ENCODE results near the gene CPTP.
"Not testable (repeated sequence)": the region's sequence is repeated elsewhere in the genome, so short reads cannot be mapped to it uniquely, and the experiment has no call there.

Gene CPTP

DNA sequence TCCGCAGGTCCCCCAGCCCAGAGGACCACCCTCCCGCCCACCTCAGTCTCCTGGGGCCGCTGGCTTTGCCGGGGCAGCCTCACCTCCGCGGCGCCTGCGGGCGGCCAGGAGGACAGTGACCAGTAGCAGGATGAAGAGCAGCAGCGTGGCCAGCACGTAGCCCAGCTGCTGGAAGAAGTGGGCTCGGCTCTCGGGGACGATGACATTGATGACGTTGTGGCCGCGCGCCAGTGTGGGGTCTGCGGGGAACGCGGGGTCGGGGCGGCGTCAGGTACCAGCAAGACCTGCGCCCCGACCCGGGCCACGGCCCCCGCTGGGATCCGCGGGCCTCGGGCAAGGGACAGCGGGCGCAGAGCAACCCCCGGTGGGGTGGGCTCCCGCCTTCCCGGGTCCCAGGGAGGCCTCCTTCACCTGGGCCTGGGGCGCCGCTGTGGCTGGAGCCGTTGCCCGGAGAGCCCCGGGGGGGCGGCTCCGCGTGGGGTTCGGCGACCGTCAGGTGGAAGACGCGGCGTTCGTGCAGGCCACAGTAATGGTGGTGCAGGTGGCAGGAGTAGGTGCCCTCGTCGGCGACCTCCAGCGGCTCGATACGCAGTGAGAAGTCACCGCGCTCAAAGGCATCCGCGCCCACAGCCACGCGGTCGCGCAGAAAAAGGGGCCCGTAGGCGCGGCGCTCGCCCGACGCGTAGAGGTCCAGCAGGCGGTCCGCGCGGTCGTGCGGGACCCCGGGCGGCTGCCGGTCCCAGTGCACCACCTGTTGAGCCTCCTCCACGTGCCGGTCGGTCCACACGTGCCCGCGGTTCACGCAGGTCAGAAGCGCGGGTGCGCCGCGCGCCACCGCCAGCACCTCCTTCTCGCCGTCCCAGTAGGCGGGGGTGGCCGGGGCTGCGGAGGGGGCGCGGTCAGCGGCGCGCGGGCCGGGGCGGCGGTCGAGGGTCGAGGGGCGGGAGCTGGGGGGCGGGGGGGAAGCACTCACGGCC lies 30.0 kb downstream of the CPTP start:
- peak; percentile 17 for DNase-seq

DNA sequence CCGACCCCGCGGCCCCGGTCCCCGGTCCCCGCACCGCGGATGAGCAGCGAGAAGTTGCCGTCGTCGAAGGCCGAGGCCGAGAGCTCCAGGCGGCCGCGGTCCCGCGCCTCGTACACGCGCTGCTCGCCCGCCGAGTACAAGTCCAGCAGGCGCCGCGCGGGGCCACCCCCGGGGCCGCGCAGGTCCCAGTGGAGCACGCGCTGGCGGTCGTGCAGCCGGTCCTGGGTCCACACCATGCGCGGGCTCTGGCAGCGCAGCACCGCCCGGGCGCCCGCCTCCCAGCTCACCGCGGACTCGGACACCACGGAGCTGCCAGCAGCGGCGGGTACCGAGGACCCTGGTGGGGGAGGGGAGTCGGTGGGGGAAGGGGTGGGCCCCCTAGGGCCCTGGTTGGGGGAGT lies 30.8 kb downstream of the CPTP start:
- peak; percentile 85 for DNase-seq

DNA sequence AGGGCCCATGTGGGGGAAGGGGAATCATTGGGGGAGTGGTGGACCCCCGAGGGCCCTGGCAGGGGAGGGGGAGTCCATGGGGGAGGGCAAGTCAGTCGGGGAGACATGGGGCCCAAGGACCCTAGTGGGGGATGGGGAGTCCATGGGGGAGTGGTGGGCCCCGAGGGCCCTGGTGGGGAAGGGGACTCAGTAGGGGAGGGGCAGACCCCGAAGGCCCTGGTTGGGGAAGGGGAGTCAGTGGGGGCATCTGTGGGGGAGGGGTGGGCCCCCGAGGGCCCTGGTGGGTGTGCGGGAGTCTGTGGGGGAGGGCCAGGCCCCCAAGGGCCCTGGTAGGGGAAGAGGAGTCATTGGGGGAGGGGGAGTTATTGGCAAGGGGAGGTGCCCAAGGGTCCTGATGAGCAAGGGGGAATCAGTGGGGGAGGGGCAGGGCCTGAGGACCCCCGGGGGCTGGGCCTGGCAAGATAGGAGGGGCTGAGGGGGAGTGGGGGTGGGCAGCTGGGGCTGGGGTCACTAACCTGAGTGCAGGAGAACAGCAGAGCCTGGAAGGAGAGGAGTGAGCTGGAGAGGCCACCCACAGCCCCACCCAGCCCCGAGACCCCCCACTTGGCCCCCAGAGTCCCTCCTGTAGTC lies 31.7 kb downstream of the CPTP start:
- DNase-seq, result peak; percentile 20

DNA sequence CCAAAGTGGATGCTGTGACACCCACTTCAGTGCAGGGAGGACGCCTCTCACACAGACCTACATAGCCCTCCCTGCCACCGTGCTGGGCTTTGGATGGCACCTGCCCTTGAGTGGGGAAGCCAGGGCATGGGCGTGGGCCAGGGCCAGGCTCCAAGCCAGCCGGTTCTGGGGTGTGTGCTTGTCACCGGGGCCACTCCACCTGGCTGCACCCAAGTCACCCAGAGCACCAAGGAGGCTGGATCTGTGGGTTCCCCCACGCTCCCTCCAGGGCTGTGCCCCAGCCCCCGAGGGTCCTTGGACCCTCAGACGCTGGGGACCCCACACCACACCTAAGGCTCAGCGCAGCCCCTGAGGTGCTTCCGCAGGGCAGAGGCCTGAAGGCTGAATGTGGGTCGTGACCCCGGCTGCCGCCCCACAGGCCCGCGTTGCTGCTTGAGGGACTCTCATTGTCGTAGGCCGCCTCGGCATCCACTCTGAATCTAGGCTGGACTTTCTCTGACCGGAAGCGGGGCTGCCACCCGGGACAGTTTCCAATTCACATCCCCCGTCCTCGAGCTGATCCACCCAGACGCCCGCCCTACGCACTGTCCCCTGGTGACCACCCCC lies 32.3 kb downstream of the CPTP start:
- peak; percentile 19 for DNase-seq

DNA sequence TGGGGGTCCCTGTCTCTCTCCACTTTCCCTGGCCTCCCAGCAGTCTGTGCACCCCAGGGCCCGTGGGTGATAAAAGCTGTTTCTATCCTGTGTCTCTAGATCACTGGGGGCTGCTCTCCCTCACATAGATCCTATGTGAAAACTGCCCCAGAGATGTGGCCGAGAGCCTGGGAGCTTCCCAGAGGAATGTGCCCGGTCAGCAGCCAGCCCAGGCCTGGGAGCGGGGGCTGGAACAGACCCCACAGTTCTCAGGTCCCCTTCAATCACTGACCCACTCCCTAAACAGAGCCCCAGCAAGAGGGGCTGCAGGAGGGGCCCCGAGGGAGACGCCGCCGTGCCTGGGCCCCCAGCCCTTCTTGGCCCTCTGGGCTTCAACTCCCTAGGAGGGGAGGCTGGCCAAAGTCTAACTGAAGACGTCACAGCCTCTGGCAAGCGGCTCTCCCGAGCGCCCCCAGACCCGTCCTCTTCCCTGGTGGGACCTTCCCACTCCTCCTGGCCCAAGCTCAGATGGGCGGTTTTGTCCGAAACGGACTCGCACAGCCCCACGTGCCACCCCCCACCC lies 33.4 kb downstream of the CPTP start:
- peak; percentile 20 for DNase-seq

DNA sequence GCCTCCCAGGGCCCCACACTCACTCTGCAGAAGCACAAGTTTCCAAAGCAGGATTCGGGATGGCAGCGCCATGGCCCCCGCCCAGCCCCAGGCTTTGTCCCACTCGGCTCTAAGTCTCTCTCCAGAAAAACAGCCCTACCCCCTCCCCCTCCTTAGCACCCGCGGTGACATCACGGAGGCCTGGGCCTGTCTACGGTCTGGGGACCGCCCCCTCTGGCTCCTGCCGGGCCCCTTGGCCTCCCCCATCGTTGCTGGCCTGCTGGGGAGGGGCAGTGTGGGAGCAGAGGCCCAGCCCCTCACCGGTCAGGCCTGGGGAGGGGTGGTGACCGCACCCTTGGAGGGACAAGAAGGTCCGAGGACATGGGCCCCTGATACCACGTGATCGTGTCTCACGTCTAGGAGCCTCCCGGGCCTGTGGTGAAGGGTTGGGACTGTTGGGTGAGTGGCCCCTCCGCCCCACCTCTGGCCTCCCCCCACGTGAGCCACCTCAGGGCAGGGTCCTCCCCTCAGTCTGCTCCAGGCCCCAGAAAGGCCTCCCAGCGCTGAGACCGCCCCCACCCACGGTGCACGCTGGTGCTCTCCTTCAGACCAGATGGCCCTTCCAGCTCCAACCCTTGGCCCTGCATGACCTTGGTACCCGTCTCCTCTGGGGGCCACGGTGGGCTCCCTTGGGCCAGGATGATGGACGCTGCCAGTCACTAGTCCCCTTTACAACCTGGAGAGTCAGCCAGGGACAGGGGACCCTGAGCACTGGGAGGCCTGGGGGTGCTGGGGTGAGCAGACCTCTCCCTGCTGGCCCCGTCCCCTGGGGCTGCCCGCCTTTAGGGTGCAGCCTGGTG lies 34.0 kb downstream of the CPTP start, which contains the start of gene MXRA8:
TSS of gene MXRA8 (minus strand) at position 123 of the 839 bp plus-strand sequence. CDS start at position 72, 51 bp downstream.
- no peak for DNase-seq

DNA sequence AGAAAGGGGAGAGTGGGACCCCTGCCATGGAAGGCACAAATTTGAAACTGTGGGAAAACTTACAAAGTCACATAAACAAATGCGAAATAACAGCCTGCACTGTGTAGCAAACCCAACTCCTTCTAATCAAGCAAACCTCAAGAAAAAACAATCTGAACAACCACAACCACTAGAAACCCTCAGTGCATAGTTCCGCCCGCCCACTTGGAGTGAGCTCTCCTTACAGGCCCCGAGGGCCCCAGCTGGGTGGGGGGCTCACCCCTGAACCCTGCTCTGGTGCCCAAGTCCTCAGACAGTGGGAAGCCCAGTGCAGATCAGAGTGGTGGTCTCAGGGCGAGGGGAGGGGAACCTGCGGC lies 34.7 kb downstream of the CPTP start:
- DNase-seq, result no peak

DNA sequence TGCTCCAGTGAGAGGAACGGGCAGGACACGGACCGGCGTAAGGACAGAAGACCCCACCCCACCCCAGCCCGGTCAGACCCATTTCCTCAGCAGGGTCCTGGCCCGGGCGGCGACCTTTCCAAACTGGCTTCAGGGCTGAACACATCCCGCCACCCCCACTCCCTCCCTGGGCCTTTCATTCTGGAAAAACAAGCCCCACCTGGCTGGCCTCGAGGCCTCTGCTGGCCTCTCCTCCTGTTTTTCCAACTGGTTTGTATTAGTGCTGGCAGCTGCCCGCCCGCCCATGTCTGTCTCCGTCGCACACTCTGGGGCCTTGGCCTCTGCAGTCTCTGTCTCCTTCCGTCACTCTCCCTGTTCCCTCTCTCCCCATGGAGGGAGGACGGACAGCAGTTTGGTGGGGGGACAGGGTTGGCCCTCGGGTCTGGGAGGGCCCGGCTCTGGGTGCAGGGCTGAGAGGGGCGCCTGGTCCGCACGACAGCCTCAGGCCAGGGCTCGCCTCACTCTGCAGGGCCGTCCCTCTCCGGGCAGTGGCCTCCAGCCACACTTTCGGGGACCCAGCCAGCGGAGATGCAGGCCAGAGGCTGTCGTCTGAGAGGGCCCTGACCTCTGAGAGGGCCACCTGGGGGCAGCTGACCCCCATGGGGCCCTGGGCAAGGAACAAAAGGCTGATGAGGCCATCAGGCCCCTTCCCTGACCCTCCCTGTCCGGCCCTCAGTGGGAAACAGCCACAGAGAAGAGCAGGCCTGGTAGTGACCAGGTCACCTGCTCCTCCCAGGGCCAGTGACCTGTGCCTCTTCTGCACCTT lies 35.3 kb downstream of the CPTP start:
- DNase-seq, result peak; percentile 20

DNA sequence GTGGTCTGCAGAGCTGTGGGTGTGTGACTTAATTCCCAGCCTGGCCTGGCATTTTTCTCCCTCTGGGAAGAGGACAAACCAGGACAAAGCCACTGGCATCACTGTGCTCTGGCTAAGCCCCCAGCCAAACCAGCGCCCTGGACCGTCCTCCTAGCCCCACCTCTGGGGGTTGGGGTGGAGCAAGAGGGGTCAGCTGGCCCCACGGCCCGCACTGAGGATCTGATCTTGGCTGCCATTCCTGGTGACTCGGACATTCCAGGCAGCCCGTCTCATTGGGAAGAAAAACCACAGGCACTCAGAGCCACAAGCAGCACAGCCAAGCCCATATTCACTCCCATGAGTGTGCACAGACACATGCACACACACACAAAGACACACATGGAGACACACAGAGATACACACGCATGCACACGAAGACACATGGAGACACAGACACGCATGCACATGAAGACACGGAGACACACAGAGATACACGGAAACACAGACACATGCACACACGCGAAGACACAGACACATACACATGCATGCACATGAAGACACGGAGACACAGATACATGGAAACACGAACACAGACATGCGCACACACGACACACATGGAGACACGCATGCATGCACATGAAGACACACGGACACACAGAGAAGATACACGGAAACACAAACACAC lies 36.0 kb downstream of the CPTP start:
- peak; percentile 89 for DNase-seq

DNA sequence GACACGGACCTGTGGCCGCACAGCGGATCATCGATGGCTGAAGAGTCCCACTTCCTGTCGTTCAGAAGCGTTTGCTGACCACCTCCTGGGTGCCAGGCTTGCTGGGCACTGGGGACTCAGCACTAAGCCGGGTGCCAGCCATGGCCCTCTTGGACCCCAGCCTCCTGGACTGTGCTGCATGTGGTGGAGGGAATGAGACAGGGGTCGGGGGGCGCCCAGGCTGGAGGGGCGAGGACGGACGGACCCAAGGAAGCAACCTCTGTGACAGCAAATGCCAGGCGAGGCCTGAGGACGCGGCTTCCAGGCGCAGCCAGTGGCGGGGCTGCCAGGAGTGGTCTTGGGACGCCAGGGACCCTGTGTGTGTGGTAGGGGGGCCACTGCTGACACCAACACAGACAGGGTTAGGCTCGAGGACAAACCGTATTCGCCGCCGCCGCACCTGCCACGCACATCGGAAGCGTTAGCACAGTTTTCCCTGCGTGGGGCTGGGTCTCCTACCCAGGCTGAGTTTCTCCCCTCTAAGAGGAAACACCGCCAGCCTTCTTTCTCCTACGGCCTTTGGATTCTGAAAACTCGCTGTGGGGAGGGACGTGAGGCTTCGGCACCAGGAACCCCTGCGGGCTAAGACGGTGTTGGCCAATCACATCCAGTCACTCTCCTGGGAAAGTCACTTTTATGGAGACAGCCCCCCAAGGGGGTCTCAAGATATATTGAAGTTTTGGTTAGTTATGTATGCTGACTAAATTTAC lies 36.8 kb downstream of the CPTP start:
- no peak for DNase-seq

DNA sequence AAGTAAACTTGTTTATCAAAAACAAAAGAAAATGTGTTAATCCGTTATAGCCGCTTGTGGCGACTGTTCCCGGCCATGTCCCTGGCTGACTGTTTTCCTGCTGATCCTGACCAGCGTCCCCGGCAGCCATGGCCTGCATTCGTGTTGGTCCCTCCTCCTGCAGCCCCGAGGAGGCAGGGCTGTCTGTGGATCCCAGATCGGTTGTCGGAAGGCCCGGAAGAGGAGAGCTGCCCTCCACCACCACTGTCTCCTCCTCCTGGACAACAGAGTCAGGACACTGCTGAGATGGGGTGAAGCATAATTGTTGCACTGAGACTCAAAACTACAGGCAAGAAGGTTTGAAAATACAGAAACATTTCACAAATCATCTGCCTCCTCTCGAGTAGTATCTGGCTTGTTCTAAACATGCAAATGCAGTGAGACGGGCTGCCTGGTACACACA lies 37.4 kb downstream of the CPTP start:
- no peak for DNase-seq

DNA sequence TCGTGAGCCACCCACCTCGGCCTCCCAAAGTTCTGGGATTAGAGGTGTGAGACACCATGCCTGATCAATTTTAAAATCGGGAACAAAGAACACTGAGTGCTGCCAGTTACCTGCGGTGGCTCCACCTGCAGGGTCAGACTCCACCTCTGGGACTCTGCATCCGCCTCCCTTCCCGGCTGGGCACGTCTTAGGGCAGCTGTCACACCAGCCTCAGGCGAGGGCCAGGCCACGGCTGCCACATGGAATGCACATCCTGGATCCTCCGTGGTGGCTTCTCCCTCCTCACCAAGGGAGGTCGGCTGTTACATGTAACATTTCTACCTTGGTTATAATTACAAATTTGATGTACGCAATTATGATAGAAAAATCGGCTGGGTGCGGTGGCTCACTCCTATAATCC lies 39.7 kb downstream of the CPTP start:
- no peak for DNase-seq

DNA sequence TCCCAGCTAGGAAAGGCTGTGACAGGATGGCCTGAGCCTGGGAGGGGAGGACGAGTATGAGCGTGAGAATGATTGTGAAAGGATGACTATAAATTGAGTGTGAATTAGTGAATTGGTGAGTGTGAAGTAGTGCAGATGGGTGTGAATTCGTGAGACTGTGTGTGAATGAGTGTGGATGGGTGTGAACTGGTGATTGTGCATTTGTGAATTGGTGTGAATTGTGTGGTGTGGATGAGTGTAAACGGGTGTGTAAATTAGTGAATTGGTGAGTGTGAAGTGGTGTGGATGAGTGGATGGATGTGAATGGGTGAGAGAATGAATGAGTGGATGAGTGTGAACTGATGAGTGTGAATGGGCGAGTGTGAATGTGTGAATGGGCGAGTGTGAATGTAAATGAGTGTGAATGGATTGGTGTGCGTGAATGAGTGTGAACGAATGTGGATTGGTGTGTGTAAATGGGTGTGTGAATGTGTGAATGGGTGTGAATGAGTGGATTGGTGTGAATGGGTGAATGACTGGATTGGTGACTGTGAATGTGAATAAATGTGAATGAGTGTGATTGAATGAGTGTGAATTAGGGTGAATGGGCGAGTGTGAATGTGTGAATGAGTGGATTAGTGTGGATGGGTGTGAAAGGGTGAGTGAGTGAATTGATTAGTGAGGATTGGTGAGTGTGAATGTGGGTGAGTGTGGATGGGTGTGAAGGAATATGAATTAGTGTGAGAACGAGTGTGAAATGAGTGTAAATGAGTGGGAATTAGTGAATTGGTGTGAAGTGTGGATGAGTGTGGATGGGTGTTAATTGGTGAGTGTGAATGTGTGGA lies 41.5 kb downstream of the CPTP start:
- no peak for DNase-seq

DNA sequence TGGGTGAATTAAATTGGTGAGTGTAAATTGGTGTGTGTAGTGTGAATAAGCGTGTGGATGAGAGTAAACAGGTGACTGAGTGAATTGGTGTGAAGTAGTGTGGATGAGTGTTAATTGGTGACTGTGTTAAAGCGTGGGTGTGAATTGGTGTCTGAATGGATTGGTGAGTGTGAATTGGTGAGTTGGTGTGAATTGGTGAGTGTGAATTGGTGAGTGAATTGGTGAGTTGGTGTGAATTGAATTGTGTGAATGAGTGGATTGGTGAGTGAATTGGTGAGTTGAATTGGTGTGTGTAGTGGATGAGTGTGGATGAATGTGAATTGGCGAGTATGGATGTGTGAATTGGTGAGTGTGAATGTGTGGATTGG lies 42.1 kb downstream of the CPTP start:
- DNase-seq, result no peak

DNA sequence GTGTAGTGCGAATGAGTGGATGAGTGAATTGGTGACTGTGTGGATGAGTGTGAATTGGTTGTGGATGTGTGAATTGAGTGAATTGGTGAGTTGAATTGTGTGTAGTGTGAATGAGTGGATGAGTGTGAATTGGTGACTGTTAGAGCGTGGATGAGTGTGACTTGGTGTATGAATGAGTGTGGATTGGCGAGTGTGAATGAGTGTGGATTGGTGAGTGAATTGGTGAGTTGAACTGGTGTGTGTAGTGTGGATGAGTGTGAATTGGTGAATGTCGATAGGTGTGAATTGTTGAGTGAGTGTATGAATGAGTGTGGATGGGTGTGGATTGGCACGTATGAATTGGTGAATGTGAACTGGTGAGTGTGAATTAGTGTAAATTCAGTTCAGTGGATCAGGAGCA lies 42.7 kb downstream of the CPTP start:
- no peak for DNase-seq

DNA sequence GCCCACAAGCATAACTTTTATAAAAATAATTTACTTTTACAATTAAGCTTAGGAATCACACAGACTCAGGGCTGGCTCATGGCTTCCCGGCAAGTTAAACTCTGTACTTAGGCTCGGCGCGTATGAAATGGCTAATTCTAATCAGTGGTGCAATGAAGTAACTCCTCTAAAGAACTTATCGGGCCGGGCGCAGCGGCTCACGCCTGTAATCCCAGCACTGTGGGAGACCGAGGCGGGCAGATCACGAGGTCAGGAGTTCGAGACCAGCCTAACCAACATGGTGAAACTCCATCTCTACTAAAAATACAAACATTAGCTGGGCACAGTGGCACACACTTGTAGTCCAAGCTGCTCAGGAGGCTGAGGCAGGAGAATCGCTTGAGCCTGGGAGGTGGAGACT lies 45.5 kb downstream of the CPTP start:
- not testable (repeated sequence) for DNase-seq

DNA sequence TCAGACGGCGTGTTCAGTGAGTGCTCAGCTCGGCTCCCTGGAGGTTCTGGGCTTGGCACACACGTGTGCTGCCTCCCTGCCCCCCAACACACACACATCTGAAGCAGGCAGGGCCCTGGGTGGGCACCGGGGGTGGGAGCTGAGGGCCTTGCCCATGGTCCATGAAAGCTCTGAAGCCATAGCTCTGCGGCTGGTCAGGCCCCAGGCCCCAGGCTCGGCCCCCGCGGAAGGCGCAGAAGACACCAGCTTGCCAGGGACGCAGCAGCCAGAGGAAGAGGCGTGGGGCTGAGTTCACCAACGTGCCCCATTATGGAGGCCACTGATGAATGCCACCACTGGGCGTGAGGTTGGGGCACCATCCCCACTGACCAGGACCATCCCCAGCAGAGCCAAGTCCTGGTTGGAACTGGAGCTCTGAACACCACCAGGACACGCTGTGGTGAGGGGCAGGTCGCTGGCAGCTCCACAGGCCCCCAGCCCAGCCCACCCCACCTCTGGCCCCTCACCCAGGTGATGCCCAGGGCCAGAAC lies 46.2 kb downstream of the CPTP start:
- no peak for DNase-seq

DNA sequence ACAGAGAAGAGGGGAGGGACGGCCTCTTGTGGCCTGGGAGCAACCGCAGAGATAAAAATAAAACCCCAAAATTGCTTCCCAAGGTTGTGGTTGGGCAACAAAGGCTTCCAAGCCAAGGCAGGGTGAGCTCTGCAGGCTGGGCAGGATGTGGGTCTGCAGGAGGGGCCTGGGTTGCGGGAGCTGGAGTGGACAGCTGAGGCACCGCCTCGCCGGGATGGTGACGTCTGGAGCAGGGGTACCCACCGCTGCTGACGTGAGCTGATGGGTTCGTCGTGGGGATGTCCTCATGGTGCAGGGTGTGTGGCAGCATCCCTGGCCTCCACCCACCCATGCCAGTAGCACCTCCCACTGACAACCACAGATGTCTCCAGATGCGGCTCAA lies 46.8 kb downstream of the CPTP start:
- no peak for DNase-seq
